GM19468 (cell line): ENCODE measurements around the gene TRMT6.

Experiments
- ATAC-seq: cut with Tn5 transposase; IDR thresholded peaks from one replicate; pipeline ENCODE4 v1.9.1; 2021; ENCODE audit warnings: mild to moderate bottlenecking, moderate library complexity, moderate number of reproducible peaks; ENCODE audit not compliant: unreplicated experiment; ENCODE audit errors: extremely low read depth

The TRMT6 gene

GRCh38 chr20:5913166-5913565 lies 37.2 kb downstream of the TRMT6 start:
- ATAC-seq: no peak

GRCh38 chr20:5910186-5910585 lies 40.1 kb downstream of the TRMT6 start:
- no peak for ATAC-seq

GRCh38 chr20:5908981-5909380 lies 41.4 kb downstream of the TRMT6 start:
- ATAC-seq: no peak

GRCh38 chr20:5900908-5901307 lies 49.4 kb downstream of the TRMT6 start:
- no peak for ATAC-seq

GRCh38 chr20:5899444-5899843 lies 50.9 kb downstream of the TRMT6 start:
- no peak for ATAC-seq

DNA sequence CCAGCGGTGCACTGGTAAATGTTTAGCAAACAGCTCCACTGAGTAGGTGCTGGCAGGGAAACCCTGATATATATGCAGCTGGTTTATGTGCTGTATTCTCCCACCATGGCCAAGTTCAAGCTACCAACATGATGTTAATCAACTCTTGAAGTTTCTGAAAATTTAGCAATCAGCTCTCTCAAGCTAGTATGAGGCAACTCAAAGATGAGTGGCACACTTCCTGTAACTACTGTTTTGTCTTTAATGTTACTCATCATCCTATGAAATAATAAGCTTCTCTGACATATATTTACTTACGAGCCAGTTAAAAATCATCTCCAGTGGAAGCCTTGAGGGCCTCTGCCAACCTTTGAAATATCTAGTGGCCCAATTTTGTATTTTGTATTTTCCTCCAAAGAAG lies 54.7 kb downstream of the TRMT6 start:
- ATAC-seq: no peak

DNA sequence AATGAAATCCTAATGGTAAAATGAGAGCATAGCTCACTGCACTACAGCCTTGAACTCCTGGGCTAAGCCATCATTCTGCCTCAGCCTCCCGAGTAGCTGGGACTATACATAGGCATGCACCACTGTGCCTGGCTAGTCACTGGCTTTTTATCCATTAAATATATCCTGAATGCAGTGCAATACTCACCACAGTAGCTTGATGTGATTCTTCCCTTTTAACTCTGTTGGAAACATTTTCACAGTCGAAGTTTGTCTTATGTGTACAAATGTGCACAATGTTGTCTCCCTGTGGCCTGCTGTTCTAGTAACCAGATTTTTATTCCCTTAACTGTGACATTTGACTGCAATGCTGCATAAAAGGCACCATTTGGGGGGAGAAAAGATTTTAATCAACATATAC lies 56.7 kb downstream of the TRMT6 start:
- no peak for ATAC-seq

- no peak for ATAC-seq
These were observed 57.3 kb downstream of the TRMT6 start for GRCh38 chr20:5893052-5893451.

DNA sequence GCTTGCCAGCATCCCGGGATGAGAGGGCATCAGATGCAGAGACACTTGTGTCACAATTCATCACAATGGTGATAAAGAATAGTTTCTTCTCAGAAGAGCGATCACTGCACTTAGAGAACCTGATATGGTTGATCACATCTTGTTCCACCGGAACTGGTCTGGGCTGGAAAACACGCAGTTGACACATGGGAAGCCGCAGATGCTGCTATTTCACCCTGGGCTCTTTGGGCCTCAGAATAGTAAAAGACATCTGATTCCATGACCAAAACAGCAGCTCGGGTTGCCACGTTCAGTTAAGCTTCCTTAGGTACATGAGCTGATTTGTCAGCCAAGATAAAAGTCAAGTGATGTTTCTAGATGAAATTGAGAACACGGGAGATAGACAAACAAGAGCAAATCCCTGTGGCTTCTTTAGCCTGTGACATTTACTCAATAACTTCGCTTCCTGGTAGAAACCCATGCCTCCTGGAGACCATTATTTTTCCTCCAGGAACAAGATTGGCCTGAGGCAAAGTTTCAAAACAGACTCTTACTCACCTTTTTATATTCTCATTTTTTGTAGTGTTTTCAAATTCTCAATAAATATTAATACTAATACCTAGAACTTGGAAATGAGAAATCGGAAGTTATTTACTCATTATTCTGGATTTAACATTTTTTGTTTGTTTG lies 59.4 kb downstream of the TRMT6 start:
- ATAC-seq: no peak

DNA sequence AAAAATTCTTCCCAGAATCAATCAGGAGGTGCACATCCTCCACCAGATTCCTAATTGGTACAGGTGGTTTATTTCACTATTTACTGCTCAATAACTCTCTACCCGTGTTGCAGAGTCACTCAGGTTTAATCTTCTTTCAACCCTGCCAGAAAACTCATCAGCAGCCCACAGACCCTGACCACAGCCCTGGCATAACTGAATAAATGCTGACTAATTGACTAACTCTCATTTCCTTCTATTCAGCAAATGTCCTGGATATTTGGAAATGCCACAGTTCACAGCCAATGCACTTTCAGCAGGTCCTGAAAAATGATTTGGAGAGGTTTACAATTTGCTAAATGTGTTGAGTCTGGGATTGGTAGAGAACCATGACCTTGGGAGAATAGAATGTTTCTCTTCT lies 62.3 kb downstream of the TRMT6 start:
- ATAC-seq: no peak

DNA sequence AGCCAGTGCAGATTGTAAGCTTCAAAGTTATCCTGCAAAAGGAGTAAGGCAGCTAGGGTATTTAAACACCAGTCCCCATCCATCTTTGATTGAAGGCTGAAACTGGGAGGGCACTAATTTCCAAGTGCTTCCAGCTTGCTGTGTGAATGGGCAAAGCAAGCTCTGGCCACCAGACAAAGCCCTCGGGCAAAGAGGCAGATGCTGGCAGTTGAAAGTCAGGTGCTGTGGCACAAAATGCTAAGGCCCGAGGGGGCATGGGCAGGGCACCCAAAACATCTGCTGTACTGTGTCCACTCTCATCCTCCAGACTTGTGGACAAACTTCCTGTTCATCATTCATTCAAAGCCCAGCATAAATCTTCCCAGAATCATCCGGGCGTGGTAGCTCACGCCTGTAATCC lies 62.9 kb downstream of the TRMT6 start:
- ATAC-seq: no peak
